Measurements from ENCODE around the gene GARS1.

GRCh38 chr7:30665449-30665848, 70.8 kb downstream of the GARS1 start:
- no peak for TF ChIP-seq EZH2 (IDR thresholded peaks at IDR 0.05; ENCODE audit: low read length, missing control alignments)
- TF ChIP-seq, protein P1, sequence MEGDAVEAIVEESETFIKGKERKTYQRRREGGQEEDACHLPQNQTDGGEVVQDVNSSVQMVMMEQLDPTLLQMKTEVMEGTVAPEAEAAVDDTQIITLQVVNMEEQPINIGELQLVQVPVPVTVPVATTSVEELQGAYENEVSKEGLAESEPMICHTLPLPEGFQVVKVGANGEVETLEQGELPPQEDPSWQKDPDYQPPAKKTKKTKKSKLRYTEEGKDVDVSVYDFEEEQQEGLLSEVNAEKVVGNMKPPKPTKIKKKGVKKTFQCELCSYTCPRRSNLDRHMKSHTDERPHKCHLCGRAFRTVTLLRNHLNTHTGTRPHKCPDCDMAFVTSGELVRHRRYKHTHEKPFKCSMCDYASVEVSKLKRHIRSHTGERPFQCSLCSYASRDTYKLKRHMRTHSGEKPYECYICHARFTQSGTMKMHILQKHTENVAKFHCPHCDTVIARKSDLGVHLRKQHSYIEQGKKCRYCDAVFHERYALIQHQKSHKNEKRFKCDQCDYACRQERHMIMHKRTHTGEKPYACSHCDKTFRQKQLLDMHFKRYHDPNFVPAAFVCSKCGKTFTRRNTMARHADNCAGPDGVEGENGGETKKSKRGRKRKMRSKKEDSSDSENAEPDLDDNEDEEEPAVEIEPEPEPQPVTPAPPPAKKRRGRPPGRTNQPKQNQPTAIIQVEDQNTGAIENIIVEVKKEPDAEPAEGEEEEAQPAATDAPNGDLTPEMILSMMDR (conservative IDR thresholded peaks at IDR 0.05 in 1 of 2, IDR thresholded peaks at IDR 0.05 in 1 of 2; ENCODE audit: low read depth in 1 of 2, low read length in 2 of 2), result no peak

All from fibroblast of lung (primary cell).